Prostate gland (tissue), 2 donors: ENCODE measurements around the gene COX7C. TPM values are rescaled to one million over a fixed set of nuclear protein-coding genes. Genes with fewer than 3 reads are reported as not detected.

ENCODE experiments used
- DNase-seq: peaks from one replicate; pipeline ENCODE4 v3.0.0-alpha.2; 2019; ENCODE audit warnings: low spot score
- H3K27ac ChIP-seq, 2 donors: fragments of 200-600 bp; sonication (generic); 2 replicates each; pipeline ENCODE4 v1.5.1; 2017 to 2019
- H3K27me3 ChIP-seq: fragments of 200-600 bp; sonication (generic); replicated peaks from 2 replicates; pipeline ENCODE4 v1.5.1; 2019; ENCODE audit not compliant: insufficient read depth
- H3K36me3 ChIP-seq, 2 donors: fragments of 200-600 bp; sonication (generic); 1 replicate in 1 of 2; 2 replicates in 1 of 2; pipeline versions ENCODE4 v1.5.1 to v1.8.1; 2017 to 2019
- H3K4me1 ChIP-seq: fragments of 200-600 bp; sonication (generic); replicated peaks from 2 replicates; pipeline ENCODE4 v1.5.1; 2019
- H3K4me3 ChIP-seq, 2 donors: fragments of 200-600 bp; sonication (generic); 2 replicates each; pipeline ENCODE4 v1.5.1; 2017 to 2019
- H3K9me3 ChIP-seq: fragments of 200-600 bp; sonication (generic); 2 replicates; pipeline ENCODE4 v1.5.1; 2017
- POLR2A ChIP-seq: fragments of 450-650 bp; IDR thresholded peaks from one replicate; pipeline ENCODE4 v1.6.1; 2016; ENCODE audit warnings: antibody characterized with exemption, mild to moderate bottlenecking
- POLR2AphosphoS5 ChIP-seq: sonication (generic); formaldehyde crosslinking; IDR thresholded peaks from one replicate; pipeline ENCODE4 v1.6.1; 2017; ENCODE audit warnings: antibody characterized with exemption
- WGBS: methylation state at CpG from one replicate; pipeline ENCODE4 v1.1.5; 2018; 5-methylcytosine and 5-hydroxymethylcytosine counted together
- intact Hi-C: fragments of 100-400 bp; cut with DNase I; formaldehyde crosslinking; loops from one replicate; pipeline ENCODE4 v1.14.2; 2022
- small RNA-seq, 2 donors: library from RNA; depleted of rRNA; stranded (forward); fragments of <200 nt; gene quantifications; one replicate each; pipeline ENCODE3, GENCODE V24; 2016
- total RNA-seq, 2 donors: library from RNA; depleted of rRNA; stranded (reverse); fragments of >200 nt; gene quantifications; one replicate each; pipeline ENCODE4 v1.1.0, GENCODE V29; 2016
- TF ChIP-seq, protein P1 (sequence below), 4 experiments: fragments of 200-600 bp in 2 of 4; fragments of 450-650 bp in 2 of 4; sonication (generic) in 2 of 4; IDR thresholded peaks; 1 replicate in 3 of 4; 2 replicates in 1 of 4; pipeline ENCODE4 v1.5.1; 2016 to 2019; ENCODE audit warnings: antibody characterized with exemption in 4 of 4, mild to moderate bottlenecking in 2 of 4, moderate library complexity in 2 of 4

The COX7C gene
- total RNA-seq, 2 donors from 2014 or later: 447 to 458 TPM

DNA sequence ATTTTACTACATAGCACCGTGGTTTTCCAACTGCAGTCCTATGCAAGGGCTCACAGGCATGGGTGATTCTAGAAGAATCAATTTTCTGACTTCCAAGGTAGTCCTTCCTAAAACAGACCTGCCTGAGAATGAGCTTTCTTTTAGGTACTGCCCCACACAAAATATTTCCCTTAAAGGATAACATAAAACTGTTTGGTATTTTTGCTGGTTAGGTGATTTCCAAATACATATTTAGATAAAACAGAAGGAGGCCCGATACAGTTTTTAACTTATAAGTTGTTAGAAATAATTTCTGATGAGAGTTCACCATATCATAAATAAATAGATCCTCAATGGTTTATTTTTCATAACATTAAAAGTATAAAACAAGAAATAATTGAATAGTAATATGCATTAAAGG, 46.4 kb downstream of the COX7C start:
- DNase-seq: no peak
- Histone ChIP-seq H3K4me3 (no peak overlapping the region), H3K27me3 (no peaks in the 10 kb centered on the region), H3K9me3 (no peaks in the 10 kb centered on the region), H3K27ac (no peak overlapping the region), H3K36me3 (no peaks in the 10 kb centered on the region), H3K4me1 (no peaks in the 10 kb centered on the region)
- TF ChIP-seq, protein P1, sequence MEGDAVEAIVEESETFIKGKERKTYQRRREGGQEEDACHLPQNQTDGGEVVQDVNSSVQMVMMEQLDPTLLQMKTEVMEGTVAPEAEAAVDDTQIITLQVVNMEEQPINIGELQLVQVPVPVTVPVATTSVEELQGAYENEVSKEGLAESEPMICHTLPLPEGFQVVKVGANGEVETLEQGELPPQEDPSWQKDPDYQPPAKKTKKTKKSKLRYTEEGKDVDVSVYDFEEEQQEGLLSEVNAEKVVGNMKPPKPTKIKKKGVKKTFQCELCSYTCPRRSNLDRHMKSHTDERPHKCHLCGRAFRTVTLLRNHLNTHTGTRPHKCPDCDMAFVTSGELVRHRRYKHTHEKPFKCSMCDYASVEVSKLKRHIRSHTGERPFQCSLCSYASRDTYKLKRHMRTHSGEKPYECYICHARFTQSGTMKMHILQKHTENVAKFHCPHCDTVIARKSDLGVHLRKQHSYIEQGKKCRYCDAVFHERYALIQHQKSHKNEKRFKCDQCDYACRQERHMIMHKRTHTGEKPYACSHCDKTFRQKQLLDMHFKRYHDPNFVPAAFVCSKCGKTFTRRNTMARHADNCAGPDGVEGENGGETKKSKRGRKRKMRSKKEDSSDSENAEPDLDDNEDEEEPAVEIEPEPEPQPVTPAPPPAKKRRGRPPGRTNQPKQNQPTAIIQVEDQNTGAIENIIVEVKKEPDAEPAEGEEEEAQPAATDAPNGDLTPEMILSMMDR (IDR thresholded peaks at IDR 0.05): no peak
- no peak for TF ChIP-seq POLR2A
- no peak for TF ChIP-seq POLR2AphosphoS5
- intact Hi-C loops: no loop called here
- WGBS: 88% methylated on average over 2 of the region's 2 CpGs

DNA sequence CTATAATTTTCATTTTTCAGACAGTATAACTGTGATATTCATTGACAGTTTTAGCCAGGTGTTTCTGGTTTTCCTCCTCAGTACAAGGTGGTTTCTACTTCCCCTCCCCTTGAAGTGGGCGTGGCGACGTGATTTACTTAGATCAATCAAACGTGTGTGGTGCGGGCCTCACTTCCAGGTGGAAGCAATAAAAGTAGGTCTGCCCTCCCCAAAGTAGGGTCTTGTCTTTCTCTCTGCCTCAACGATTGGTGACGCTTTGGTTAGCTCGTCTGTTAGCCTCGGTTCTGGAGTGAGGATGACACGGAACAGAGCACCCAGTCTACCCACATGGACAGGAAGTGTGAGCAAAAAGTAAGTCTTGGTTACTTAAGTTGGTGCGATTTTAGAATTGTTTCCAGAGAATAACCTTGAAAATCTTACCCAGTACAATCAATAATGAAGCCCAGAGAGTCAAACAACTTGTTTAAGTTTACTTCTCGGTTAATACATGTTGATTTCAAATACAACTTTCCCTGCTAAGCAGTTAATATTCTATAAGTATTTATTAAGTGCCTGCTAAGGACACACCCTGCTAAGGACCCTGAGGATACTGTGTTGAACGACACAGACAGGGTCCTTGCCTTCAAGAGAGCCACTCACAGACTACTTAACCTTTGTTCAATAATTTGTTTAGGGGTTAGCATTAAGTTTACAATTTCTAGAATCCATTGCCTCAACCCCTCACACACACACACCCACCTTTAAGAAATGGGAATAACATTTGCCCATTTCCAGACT, 48.4 kb downstream of the COX7C start:
- 60% methylated on average over 13 of the region's 13 CpGs for WGBS
- no peaks in the 10 kb centered on the region for H3K4me1 ChIP-seq
- no peaks in the 10 kb centered on the region for H3K36me3 ChIP-seq
- DNase-seq: no peak
- no peak for TF ChIP-seq POLR2AphosphoS5
- TF ChIP-seq POLR2A: no peak
- no peak overlapping the region for H3K4me3 ChIP-seq
- H3K27me3 ChIP-seq: no peaks in the 10 kb centered on the region
- intact Hi-C loops: no loop called here
- no peaks in the 10 kb centered on the region for H3K9me3 ChIP-seq
- H3K27ac ChIP-seq: no peak overlapping the region

DNA sequence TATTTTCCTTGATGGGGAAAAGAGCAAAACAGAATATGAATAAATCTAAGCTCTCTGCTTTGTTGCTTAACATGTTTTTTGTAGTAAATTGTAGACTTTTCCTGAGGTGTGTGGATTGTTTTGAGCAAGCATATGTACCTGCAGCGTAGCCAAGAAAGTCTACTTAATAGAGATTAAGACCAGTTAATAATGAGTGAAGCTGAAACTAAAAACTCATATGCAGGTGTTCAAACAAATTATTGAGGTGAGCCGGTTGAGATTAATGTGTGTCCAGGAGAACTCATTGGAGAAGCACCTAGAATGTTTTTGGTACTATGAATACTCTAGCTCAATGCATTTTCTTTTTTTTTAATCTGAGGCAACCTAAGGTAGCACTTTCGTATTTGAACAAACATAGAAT, 49.2 kb downstream of the COX7C start:
- Histone ChIP-seq H3K4me3 (no peak overlapping the region), H3K36me3 (no peaks in the 10 kb centered on the region), H3K4me1 (no peaks in the 10 kb centered on the region), H3K27me3 (no peaks in the 10 kb centered on the region), H3K9me3 (no peaks in the 10 kb centered on the region), H3K27ac (no peak overlapping the region)
- no peak for DNase-seq
- intact Hi-C loops: no loop called here
- TF ChIP-seq, protein P1 (IDR thresholded peaks at IDR 0.05): no peak
- TF ChIP-seq POLR2A (no peak), POLR2AphosphoS5 (no peak)
- WGBS: 83% methylated on average over 3 of the region's 3 CpGs

Small RNA genes within 50 kb of the gene (small RNA-seq; reads per million reads assigned to genes)
- gene RNU6-804P: 0 reads per million in 2 donors
